GM19468 (cell line): Measurements from ENCODE around the gene PIK3CD.

Experiments
- ATAC-seq: cut with Tn5 transposase; IDR thresholded peaks from one replicate; pipeline ENCODE4 v1.9.1; 2021; ENCODE audit warnings: mild to moderate bottlenecking, moderate library complexity, moderate number of reproducible peaks; ENCODE audit not compliant: unreplicated experiment; ENCODE audit errors: extremely low read depth

PIK3CD gene

GRCh38 chr1:9715536-9716226 is 64.2 kb downstream of the PIK3CD start:
- no peak for ATAC-seq

- ATAC-seq = no peak
Observed at GRCh38 chr1:9716404-9717192, 65.1 kb downstream of the PIK3CD start.

GRCh38 chr1:9717193-9718005 is 65.9 kb downstream of the PIK3CD start:
- ATAC-seq = no peak

GRCh38 chr1:9718006-9718680 is 66.6 kb downstream of the PIK3CD start:
- ATAC-seq = no peak

GRCh38 chr1:9719978-9720722 is 68.6 kb downstream of the PIK3CD start:
- ATAC-seq = no peak

- no peak for ATAC-seq
Observed at GRCh38 chr1:9720785-9721605, 69.5 kb downstream of the PIK3CD start.

GRCh38 chr1:9721606-9722377 is 70.3 kb downstream of the PIK3CD start:
- no peak for ATAC-seq

GRCh38 chr1:9722378-9722749 is 70.8 kb downstream of the PIK3CD start:
- ATAC-seq = no peak

GRCh38 chr1:9723068-9723805 is 71.7 kb downstream of the PIK3CD start:
- ATAC-seq = no peak

- no peak for ATAC-seq
Observed at GRCh38 chr1:9723926-9724325, 72.4 kb downstream of the PIK3CD start.

- ATAC-seq = no peak
Observed at GRCh38 chr1:9724706-9725476, 73.4 kb downstream of the PIK3CD start.

- ATAC-seq = no peak
Observed at GRCh38 chr1:9726406-9726805, 74.9 kb downstream of the PIK3CD start.

- ATAC-seq = no peak
Observed at GRCh38 chr1:9726905-9727595, 75.5 kb downstream of the PIK3CD start.

- ATAC-seq = no peak
Observed at GRCh38 chr1:9728451-9729295, 77.1 kb downstream of the PIK3CD start.

GRCh38 chr1:9729523-9729922 is 78.0 kb downstream of the PIK3CD start:
- ATAC-seq = no peak
